Stimulated activated CD4-positive, alpha-beta T cell treated with anti-CD3 and anti-CD28 coated beads, TNF-alpha, amount 100 ng/mL, for 4 hours (primary cell): ENCODE results near the gene AKAP7.

Source experiments
- DNase-seq, 3 experiments: peaks; one replicate each; pipeline ENCODE4 v3.0.0-alpha.2; 2020; ENCODE audit warnings: low read depth in 3 of 3

The AKAP7 gene

DNA sequence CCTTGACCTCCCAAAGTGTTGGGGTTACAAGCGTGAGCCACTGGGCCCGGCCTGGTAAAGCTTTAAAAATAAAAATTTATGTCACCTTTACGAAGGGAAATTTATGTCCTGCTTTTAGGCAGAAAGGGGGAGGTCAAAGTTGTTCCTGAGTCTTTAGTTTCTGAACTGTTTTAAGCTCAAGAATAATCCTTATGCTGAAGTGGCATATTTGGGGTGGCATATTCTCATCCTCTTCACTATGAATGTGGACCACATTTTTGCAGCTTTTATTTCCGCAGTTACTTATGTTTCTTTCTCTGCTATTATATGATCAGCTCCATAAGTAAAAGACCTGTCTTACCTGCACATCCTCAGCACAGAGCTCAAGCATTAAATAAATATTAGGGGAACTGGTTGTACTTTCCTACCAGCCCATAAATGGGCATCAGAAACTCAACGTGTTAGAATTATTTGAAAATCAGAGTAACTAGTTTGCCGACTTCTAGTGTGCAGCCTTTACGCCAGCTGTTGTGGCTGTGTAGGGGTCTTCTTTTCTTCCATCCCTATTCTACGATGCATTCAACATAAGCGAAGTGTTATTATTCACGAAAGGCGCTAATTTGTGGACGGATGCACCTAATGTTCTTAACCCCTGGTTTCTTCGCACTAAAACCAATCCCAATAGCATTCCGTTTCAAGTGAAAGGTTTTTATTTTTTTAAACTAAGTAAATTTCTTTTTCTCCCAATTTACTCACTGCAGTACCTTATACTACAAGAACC is 867 bp upstream of the AKAP7 start:
- DNase-seq, result no peak

DNA sequence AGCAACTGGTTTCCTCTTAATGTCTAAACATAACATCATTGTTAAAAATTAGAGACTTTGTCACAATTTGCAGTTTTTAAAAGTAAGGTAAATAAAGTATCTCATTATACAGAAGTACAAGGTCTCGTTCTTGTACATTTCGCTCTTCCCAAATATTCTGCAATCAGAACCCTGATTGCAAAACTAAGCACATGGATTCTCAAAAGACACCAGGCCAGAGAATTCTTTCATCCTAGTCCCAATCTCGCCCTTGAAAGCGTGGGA is 355 bp upstream of the AKAP7 start:
- no peak for DNase-seq

DNA sequence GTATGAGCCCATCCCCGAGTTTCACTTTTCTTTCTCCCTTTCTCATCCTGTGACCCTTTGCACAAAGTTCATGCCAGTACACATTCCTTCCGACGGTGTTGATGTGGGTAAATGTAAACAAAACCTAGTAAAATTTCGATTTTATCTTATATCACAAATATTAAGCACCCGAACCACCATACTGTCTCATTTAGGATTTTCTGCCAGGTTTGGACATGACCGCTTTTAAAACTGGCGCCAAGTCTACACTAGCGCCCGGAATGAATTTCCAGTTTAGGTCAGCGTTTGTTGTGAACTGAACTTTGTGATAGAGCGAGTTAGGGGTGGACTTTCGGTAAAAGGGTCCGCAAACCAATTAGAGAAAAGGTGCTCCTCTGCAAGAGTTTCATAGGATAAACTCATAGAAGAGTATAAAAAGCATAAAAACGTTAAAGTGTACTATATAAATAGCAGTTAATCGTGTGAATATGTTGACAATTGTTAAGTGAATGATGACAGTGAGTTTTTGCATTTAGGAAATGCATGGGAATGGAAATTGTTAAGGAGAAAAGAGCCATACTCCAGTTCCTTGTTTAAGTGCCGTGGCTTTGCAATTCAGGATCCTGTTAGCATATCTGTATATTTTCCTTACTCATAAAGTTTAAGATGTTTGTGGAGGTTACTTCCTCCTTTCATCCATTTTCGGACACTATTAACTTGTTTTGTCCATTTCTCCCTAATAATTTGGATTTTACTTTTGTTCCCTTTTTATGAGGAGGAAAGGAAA is 937 bp downstream of the AKAP7 start:
- no peak for DNase-seq

DNA sequence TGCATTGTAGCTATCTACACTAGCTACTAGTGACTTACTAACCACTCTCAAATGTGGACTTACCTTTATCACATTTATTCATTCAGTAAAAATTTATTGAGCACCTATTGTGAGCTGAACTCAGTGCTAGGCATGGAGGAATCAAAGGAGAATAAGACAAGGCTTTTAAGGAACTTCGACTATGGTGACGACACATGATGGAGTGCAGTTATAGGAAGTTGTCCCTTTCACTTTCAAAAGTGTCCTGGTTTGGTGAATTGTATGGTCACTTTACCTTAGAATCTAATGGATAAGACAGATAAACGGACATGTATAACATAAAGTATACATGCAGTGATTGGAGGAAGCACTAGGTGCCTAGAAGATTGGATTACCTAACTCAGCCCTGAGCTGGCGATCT is 4.3 kb downstream of the AKAP7 start:
- DNase-seq, result no peak

DNA sequence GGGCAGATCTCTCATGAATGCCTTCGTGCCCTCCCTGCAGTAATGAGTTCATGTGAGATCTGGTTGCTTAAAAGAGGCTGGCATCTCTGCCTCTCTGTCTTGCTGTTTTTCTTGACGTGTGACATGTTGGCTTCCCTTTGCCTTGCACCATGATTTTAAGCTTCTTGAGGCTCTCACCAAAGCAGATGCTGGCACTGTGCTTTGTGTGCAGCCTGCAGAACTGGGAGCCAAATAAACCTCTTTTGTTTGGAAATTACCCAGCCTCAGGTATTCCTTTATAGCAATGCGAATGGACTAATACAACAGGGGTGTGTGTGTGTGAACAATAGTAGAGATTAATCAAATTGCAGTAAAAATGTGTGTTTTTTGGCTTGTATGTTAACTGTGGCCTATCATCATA is 8.1 kb downstream of the AKAP7 start:
- DNase-seq, result no peak

DNA sequence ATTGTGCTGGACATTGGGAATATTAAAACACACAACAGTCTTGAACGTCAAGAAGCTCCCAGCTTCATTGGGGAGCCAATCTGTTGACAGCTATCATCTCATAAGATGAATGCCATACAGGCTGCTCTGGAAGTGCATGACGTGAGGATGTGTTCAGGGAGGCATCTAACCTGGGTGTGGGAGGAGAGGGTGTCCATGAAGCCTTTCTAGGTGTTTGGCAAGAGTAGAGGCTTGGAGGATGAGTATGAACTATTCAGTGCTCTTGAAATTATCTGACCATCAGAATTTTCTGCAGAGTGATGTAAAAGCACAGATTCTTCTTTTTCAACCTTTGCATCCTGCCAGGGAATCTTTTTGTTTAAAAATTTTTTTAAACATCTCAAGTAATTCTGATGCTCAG is 11.6 kb downstream of the AKAP7 start:
- no peak for DNase-seq

DNA sequence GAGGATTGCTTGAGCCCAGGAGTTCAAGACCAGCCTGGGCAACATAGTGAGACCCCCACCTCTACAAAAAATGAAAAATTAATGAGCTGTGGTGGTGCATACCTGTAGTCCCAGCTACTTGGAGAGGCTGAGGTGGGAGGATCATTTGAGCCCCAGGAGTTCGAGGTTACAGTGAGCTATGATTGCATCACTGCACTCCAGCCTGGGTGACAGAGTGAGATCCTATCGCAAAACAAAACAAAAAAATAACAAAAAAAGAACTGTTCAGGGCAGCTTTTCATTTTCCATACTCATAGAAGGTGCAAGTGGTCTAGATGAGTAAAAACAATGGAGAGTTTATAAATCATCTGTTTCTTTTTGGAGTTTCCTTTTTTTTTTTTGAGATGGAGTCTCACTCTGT is 21.1 kb downstream of the AKAP7 start:
- no peak for DNase-seq

DNA sequence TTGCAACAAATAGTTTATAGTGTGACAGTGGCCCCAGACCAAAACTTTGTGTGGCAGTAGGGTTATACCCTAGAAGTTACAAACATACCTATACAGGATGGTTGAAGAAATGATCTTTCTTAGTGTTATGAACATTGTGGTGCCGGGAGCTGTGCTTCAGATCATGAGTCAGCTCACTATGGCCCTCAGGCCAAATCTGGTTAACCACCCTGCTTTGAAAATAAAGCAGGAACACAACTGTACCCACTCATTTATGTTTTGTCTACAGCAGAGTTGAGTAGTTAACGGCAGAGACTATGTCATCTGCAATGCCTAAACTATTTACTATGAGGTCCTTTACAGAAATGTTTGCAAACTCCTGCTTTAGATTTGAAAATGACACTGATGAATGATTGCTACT is 24.3 kb downstream of the AKAP7 start:
- DNase-seq, result no peak

DNA sequence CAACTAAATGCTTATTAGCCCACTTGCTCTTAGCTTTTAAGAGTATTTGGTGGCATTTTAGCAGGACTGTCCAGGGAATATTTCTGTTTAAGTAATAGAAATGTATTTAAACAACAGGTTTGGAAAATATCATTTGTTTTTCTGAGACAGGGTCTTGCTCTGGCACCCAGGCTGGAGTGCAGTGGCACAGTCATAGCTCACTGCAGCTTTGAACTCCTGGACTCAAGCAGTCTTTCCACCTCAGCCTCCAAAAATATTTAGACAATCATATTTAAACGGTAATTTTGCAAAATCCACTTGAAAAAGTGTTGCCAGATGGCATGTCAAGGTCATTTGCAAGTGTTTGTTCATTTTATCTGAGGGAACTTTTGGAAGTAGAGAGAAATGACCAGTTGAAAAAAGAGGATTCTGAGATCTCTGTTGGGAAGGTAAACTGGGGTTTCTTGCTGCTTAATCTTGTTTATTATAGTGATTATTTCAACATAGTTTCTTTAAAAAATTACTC is 25.0 kb downstream of the AKAP7 start:
- DNase-seq, result no peak

DNA sequence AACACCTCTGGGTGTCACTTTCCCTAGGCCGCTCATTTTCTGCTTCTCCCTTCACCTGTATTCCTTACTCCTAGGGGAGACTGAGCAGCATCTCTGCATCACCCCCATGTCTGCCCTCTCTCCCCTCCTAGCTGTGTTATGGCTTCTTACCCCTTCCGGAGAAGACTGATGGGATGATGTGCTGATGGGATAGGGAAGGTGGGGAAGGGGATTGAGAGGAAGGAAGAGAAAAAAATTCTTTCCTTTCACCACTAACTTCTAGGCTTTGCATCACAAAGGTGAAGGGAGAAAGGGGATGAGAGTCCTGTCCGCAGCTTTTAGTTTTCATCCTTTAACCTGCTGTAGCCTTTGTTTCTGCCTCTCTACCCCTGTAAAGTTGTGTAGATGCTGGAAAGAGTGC is 26.7 kb downstream of the AKAP7 start:
- no peak for DNase-seq

DNA sequence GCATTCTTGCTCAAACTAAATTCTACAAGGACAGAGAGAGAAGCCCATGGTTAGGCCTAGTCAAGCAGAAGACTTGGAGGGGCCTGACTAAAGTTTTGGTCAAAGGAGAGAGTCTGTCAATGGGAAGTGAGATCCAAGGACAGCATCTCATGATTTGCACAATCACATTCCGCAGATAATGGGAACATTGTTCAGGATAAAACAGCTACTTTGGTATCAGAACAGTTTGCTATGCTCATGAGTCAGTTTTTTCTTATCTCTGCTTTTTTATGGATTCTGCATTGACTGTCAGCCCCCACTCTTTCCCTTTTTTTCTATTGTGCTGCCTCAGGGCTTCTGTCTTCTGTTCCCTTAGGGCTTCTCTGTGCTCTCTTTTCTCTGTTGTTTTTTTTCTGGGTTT is 28.6 kb downstream of the AKAP7 start:
- DNase-seq, result no peak

DNA sequence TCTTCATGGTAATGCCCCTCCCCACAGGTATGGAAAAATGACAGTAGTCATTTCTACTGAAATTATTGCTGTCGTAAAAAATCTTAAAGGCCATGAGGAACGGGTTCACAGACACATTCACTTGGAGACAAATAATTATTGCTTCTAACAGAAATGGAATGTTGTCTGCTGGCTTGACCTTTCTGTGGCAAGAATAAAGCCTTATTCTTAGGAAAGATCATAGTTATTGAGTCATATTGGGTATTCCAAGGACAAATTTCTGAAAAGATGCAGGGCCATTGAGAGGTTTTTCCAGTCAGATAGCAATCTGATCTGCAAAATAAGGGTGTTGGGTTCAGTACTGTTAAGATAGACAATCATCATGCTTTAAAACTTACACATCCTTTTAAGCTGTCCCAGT is 29.2 kb downstream of the AKAP7 start:
- DNase-seq, result no peak

DNA sequence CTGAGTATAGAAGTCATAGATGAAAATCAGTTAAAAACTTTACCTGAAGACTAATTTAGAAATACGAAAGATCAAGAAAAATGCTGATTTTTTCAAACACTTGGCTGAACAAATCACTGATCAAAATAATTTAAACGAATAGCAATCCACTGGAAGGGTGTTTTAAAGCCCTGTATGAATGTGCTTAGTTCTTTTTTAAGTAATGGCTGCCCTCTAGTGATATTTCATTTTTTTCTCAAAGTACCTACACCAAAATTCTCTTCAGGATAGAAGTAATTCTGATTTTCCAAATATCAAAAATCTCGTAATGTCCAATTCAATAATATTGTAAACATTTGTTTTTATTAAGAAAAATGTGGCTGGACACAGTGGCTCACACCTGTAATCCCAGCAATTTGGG is 32.5 kb downstream of the AKAP7 start:
- DNase-seq, result no peak

DNA sequence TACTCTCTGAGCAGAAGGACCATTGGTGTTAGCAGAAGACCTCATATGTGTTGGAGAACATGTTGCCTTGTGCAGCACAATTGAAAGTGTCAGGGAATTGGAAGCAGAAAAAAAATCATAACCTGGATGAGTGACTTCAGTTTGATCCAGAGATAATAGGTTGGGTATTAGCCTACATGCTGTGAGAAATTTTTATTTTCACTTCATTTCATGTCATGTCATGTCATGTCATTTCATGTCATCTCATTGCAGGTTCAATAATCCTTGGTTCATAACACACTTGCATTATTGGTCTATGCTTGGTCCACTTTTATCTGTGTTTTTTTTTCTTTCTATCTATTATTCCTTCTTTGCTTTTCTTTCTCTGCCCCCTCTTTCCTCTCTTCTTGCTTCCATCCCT is 34.3 kb downstream of the AKAP7 start:
- no peak for DNase-seq

DNA sequence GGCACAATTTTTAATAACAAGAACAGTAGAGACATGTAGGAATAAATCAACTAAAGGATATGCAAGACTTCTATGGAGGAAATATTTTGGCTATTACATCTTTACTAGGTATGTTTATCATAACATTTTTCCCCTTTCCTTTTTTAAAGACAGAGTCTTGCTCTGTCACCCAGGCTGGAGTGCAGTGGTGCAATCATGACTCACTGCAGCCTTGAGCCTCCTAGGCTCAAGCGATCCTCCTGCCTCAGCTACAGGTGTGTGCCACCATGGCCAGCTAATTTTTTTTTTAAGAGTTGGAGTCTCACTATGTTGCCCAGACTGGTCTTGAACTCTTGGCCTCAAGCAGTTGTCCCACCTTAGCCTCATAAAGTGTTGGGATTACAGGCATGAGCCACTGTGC is 37.0 kb downstream of the AKAP7 start:
- no peak for DNase-seq

DNA sequence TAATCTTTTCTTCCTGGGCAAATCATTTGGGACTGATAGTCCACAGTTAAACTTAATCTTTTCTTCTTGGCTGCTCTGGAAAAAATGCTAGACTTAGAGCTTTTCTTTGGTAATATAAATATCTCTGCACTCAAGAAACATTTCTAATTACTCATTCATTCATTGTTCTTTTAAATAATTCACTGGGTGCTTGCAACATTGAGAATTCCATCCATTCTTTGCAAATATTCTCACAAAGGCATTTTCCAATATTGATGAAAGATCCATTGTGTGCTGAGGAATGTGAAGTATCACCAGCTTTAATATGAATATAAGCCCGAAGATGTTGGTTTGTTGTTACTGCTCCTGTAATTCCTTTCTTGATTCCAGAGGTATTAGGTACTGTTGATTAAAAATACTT is 38.4 kb downstream of the AKAP7 start:
- no peak for DNase-seq

DNA sequence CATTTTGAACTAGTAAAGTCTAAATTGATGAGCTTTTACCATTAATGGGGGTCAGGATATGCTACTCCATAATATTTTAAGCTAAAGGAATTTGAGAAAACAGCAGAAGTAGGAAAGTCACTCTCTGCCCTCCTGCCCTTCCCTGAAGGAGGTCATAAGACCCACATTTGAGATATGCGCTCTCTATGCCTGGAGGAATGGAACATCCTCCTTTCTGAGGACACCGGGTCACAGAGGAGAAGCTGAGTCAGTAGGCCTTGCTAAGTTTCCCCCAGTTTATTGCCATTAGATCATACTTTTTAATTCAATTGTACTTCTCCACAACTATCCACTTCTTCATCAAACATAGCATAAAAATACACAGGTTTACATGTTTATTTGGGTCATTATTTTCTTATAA is 40.3 kb downstream of the AKAP7 start:
- DNase-seq, result no peak

DNA sequence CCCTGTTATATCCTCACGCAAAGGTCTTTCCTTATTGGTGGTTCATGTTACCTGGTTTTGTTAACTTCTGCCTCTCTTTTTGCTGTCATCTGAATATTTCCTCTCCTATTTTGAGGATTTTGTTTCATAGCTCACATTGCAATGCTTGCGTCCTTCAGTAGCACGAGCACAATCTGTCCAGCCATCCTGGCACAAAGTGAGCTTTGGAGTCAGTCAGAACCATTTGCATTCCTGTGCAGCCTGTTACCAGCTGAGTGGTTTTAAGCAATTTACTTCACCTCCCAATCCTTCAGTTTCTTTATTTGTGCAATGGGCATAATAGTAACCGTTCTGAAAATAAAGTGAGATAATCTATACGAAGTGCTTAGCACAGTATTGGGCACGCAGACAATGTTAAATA is 42.7 kb downstream of the AKAP7 start:
- DNase-seq, result no peak

DNA sequence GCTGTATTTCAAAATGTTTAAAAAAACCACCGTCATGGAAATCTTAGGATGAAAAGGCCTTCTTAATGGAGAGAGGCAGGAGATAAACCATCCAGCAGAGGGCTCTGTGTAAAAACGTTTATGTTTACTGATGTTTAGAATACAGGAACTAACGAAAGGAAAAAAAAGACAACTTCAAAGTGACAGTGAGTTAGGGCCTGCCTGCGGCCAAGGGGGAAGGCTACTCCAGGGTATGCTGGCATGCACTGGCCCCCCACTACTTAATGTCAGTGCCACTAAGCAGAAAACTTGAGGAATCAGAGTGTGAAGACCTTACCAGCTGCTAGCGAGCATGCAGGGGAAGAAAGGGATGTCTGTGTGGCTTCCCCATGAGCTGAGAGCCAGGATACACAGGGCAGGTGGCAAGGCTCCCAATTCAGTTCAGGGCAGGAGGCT is 47.7 kb downstream of the AKAP7 start:
- DNase-seq, result no peak

DNA sequence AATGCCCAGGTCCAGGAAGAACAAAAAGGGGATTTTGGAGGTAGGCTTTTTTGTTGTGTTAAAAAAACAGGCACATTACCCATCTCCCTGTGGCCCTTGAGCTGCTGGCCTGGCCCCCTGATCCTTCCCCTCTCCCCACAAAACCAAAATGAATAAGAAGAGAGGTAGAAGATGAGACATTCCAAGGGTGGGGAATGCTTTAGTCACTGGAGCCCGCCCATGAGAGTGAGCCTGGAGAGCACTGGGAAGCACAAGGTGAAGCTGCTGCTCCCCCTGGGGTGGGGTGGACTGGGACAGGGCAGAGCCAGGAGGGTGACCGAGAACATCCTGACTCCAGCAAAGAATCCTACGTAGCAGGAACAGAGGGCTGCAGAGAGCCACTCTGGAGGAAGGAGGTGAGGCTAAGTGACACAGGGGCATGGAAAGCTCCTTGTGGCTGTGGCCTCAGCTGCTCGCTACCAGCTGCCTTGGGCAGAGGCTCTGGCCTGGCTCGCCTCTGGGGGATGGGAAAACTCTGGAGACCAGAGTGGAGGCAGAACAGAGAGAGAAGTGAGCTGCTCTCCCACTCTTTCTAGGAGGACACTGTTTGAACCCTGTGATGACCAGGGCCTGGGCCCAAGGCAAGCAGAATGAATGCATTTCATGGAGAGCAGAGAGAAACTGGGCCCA is 48.3 kb downstream of the AKAP7 start:
- DNase-seq, result no peak

DNA sequence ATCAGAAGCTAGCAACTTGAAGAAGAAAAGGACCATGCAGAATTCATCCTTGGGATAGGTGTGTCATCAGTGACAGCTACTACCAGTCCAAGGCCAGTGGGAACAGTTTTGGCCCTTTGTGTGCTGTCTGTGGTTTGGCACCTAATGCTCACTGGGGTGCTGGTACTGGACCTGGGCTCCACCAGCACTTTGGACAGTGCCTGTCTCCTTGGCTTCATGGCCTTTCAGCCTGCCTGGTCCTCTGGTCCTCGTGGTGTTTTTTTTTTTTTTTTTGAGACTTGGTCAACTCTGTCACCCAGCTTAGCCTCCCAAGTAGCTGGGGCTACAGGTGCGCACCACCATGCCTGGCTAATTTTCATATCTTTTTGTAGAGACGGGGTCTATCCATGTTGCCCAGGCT is 56.3 kb downstream of the AKAP7 start:
- no peak for DNase-seq

DNA sequence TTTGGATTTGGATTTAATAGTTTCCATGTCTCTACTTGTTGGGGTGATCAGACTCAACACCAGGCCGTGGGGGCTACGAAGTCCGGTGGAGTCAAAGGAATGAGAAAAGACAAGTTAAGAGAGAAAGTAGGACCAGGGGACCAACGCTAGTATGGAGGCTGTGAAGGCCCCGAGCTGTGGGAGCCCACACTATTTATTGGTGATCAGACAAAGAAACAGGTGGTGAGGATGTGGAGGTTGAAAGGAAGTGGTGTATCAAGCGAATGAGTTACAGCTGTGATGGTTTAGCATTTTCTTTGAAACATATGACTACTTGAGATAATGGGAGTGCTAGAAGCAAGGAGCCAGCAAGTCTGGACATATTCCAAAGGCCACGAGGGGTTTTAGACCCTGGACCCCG is 62.4 kb downstream of the AKAP7 start:
- DNase-seq, result no peak
